ENCODE data around the gene FBXL17.

Gene FBXL17

GRCh38 chr5:108078345-108078744 is 303.6 kb downstream of the FBXL17 start:
- in situ Hi-C loops (cut with HindIII; ENCODE audit: low pct_unique_long_range_greater_than_20kb, low sequenced_read_pairs) = no loop called here
- TF ChIP-seq JUND (IDR thresholded peaks at IDR 0.05; ENCODE audit: low read depth) = no peak
- no peak for DNase-seq (ENCODE audit: low read depth in 1 of 2, low spot score in 1 of 2)

GRCh38 chr5:108074626-108075025 is 307.3 kb downstream of the FBXL17 start:
- no peak for TF ChIP-seq JUND (IDR thresholded peaks at IDR 0.05; ENCODE audit: low read depth)
- in situ Hi-C loops (cut with HindIII; ENCODE audit: low pct_unique_long_range_greater_than_20kb, low sequenced_read_pairs) = no loop called here
- no peak for DNase-seq (ENCODE audit: low read depth in 1 of 2, low spot score in 1 of 2)

GRCh38 chr5:108064302-108064701 is 317.6 kb downstream of the FBXL17 start:
- in situ Hi-C loops (cut with HindIII; ENCODE audit: low pct_unique_long_range_greater_than_20kb, low sequenced_read_pairs) = no loop called here
- TF ChIP-seq JUND (IDR thresholded peaks at IDR 0.05; ENCODE audit: low read depth) = no peak
- DNase-seq (ENCODE audit: low read depth in 1 of 2, low spot score in 1 of 2) = no peak

- in situ Hi-C loops (cut with HindIII; ENCODE audit: low pct_unique_long_range_greater_than_20kb, low sequenced_read_pairs) = no loop called here
- no peak for TF ChIP-seq JUND (IDR thresholded peaks at IDR 0.05; ENCODE audit: low read depth)
- no peak for DNase-seq (ENCODE audit: low read depth in 1 of 2, low spot score in 1 of 2)
Measured at GRCh38 chr5:108061941-108062340, 320.0 kb downstream of the FBXL17 start.

- in situ Hi-C loops (cut with HindIII; ENCODE audit: low pct_unique_long_range_greater_than_20kb, low sequenced_read_pairs) = no loop called here
- TF ChIP-seq JUND (IDR thresholded peaks at IDR 0.05; ENCODE audit: low read depth) = no peak
- no peak for DNase-seq (ENCODE audit: low read depth in 1 of 2, low spot score in 1 of 2)
Measured at GRCh38 chr5:108060340-108060739, 321.6 kb downstream of the FBXL17 start.

GRCh38 chr5:108059334-108059733 is 322.6 kb downstream of the FBXL17 start:
- no peak for DNase-seq (ENCODE audit: low read depth in 1 of 2, low spot score in 1 of 2)
- no peak for TF ChIP-seq JUND (IDR thresholded peaks at IDR 0.05; ENCODE audit: low read depth)
- in situ Hi-C loops (cut with HindIII; ENCODE audit: low pct_unique_long_range_greater_than_20kb, low sequenced_read_pairs) = no loop called here

GRCh38 chr5:108054349-108054748 is 327.5 kb downstream of the FBXL17 start:
- TF ChIP-seq JUND (IDR thresholded peaks at IDR 0.05; ENCODE audit: low read depth) = no peak
- in situ Hi-C loops (cut with HindIII; ENCODE audit: low pct_unique_long_range_greater_than_20kb, low sequenced_read_pairs) = no loop called here
- no peak for DNase-seq (ENCODE audit: low read depth in 1 of 2, low spot score in 1 of 2)

GRCh38 chr5:108046955-108047670 is 334.8 kb downstream of the FBXL17 start:
- no peak for TF ChIP-seq JUND (IDR thresholded peaks at IDR 0.05; ENCODE audit: low read depth)
- in situ Hi-C loops (cut with HindIII; ENCODE audit: low pct_unique_long_range_greater_than_20kb, low sequenced_read_pairs) = no loop called here
- DNase-seq (ENCODE audit: low read depth in 1 of 2, low spot score in 1 of 2) = no peak

- in situ Hi-C loops (cut with HindIII; ENCODE audit: low pct_unique_long_range_greater_than_20kb, low sequenced_read_pairs) = no loop called here
- no peak for DNase-seq (ENCODE audit: low read depth in 1 of 2, low spot score in 1 of 2)
- no peak for TF ChIP-seq JUND (IDR thresholded peaks at IDR 0.05; ENCODE audit: low read depth)
Measured at GRCh38 chr5:108036482-108036881, 345.4 kb downstream of the FBXL17 start.

GRCh38 chr5:108028883-108029282 is 353.0 kb downstream of the FBXL17 start:
- DNase-seq (ENCODE audit: low read depth in 1 of 2, low spot score in 1 of 2) = no peak
- in situ Hi-C loops (cut with HindIII; ENCODE audit: low pct_unique_long_range_greater_than_20kb, low sequenced_read_pairs) = no loop called here
- no peak for TF ChIP-seq JUND (IDR thresholded peaks at IDR 0.05; ENCODE audit: low read depth)

- DNase-seq (ENCODE audit: low read depth in 1 of 2, low spot score in 1 of 2) = no peak
- in situ Hi-C loops (cut with HindIII; ENCODE audit: low pct_unique_long_range_greater_than_20kb, low sequenced_read_pairs) = no loop called here
- TF ChIP-seq JUND (IDR thresholded peaks at IDR 0.05; ENCODE audit: low read depth) = no peak
Measured at GRCh38 chr5:108028412-108028811, 353.5 kb downstream of the FBXL17 start.

GRCh38 chr5:108025957-108026356 is 355.9 kb downstream of the FBXL17 start:
- TF ChIP-seq JUND (IDR thresholded peaks at IDR 0.05; ENCODE audit: low read depth) = no peak
- no peak for DNase-seq (ENCODE audit: low read depth in 1 of 2, low spot score in 1 of 2)
- in situ Hi-C loops (cut with HindIII; ENCODE audit: low pct_unique_long_range_greater_than_20kb, low sequenced_read_pairs) = no loop called here

GRCh38 chr5:108024986-108025385 is 356.9 kb downstream of the FBXL17 start:
- DNase-seq (ENCODE audit: low read depth in 1 of 2, low spot score in 1 of 2) = no peak
- TF ChIP-seq JUND (IDR thresholded peaks at IDR 0.05; ENCODE audit: low read depth) = no peak
- in situ Hi-C loops (cut with HindIII; ENCODE audit: low pct_unique_long_range_greater_than_20kb, low sequenced_read_pairs) = no loop called here

- DNase-seq (ENCODE audit: low read depth in 1 of 2, low spot score in 1 of 2) = no peak
- in situ Hi-C loops (cut with HindIII; ENCODE audit: low pct_unique_long_range_greater_than_20kb, low sequenced_read_pairs) = no loop called here
- no peak for TF ChIP-seq JUND (IDR thresholded peaks at IDR 0.05; ENCODE audit: low read depth)
Measured at GRCh38 chr5:108016101-108016500, 365.8 kb downstream of the FBXL17 start.

All from T47D (cell line).